GM12864 (cell line): Measurements from ENCODE around the gene RAMP2.
A peak's percentile ranks its signal among the peaks of the same experiment; 100 is the strongest.
"Not testable (repeated sequence)": the region's sequence is repeated elsewhere in the genome, so short reads cannot be mapped to it uniquely, and the experiment has no call there.

ENCODE experiments used
- DNase-seq: peaks from one replicate; pipeline ENCODE4 v3.0.0-alpha.2; 2011; ENCODE audit warnings: low read depth
- H3K4me3 ChIP-seq: 2 replicates; pipeline ENCODE4 v1.5.1; 2011; ENCODE audit warnings: mild to moderate bottlenecking, low read depth, low read length, control low read depth
- TF ChIP-seq, protein P1 (sequence below): IDR thresholded peaks from 2 replicates; pipeline ENCODE4 v1.5.1; 2011; ENCODE audit warnings: low read depth, mild to moderate bottlenecking, moderate library complexity, low read length, control low read depth, inconsistent platforms; ENCODE audit errors: missing control alignments

Gene RAMP2, protein sequence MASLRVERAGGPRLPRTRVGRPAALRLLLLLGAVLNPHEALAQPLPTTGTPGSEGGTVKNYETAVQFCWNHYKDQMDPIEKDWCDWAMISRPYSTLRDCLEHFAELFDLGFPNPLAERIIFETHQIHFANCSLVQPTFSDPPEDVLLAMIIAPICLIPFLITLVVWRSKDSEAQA

DNA sequence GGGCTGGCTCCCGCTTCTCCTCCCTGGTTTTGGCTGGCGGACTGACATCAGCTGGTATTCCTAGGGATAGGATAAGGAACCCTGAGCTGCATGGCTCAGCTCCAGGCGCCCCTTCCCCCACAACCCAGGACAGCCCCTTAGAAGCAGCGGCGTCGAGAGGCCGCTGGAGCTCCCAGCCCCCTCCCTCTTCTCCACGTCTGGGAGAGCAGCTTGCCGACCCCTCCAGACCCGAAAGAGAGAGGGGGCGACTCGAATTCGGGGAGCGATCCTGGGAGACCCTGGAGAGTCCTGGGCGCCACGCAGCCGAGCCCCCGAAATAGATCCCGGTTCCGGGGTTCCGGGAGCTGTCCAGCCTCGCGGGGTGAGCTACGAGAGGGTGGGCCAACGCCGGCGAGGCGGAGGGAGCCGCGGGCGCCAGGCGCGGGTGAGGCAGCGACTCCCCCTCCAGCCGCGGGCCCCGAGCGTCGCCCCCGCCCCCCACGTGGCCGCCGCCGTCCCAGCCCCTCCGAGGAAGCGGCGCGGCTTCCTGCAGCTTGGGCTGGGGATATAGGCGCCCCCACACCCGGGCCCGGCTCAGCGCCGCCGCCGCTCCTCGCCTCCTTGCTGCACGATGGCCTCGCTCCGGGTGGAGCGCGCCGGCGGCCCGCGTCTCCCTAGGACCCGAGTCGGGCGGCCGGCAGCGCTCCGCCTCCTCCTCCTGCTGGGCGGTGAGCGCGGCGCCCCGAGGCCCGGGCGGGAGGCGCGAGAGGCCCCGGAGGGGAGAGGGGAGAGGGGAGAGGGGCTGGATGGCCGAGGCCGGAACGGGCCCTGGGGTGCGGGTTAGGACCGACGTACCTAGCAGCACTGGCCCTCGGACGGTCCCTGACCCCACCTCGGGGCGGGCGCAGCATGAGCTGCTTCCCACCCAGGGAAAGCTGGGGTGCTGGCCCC, at the start of gene RAMP2:
Gene RAMP2 (plus strand): TSS at position 576 of the 930 bp plus-strand sequence. CDS start 35 bp downstream, at position 611.
- no peak for DNase-seq
- H3K4me3 ChIP-seq = peak within 1 kb of the TSS; percentile 39
- TF ChIP-seq, protein P1, sequence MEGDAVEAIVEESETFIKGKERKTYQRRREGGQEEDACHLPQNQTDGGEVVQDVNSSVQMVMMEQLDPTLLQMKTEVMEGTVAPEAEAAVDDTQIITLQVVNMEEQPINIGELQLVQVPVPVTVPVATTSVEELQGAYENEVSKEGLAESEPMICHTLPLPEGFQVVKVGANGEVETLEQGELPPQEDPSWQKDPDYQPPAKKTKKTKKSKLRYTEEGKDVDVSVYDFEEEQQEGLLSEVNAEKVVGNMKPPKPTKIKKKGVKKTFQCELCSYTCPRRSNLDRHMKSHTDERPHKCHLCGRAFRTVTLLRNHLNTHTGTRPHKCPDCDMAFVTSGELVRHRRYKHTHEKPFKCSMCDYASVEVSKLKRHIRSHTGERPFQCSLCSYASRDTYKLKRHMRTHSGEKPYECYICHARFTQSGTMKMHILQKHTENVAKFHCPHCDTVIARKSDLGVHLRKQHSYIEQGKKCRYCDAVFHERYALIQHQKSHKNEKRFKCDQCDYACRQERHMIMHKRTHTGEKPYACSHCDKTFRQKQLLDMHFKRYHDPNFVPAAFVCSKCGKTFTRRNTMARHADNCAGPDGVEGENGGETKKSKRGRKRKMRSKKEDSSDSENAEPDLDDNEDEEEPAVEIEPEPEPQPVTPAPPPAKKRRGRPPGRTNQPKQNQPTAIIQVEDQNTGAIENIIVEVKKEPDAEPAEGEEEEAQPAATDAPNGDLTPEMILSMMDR = no peak

DNA sequence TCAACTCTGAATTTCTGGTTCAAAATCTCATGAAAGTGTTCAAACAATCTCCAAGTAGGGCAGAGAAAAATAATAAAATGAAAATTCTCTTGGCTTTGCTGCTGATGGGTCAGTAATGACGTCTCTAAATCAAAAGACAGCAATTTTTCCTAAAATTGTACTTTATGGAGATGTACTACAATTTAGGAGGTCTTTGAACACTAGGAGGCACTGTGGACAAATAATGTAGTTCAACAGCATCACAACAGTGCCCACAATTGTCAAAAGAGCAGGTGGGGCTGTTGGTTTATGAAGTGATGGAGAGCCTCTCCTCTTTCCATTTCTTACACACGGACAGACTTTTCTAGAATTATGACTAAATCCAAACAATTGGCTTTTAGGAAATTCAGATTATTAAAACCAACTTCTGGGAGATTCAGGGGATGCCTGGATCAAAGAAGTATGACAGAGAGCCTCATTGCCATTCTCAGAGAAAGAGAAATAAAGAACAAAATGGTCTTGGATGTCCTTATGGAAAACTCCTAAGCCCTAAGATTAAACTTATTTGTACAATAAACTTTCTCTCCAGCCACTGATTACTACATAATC, 39.9 kb upstream of the RAMP2 start:
- DNase-seq = no peak
- TF ChIP-seq, protein P1 = peak; percentile 69
- H3K4me3 ChIP-seq = no peak overlapping the region

DNA sequence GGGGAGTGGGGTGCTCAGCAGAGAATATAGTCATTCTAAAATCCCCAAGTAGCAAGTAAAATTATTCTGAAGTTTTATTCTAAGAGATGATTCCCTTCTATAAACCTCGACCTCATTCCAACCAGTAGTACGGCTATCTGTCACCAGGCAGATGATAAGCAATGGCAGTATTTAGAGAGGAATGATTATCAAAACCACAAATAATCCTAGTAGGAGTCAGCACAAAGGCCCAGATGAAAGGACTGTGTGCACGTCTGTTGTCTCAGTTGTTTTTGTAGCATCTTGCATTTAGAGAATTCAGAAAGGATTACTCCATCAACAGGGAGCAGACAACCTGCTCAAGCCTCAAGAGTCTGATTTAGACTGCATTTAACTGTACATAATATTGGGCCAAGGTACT, 37.4 kb upstream of the RAMP2 start:
- no peak for DNase-seq
- TF ChIP-seq, protein P1 = no peak
- H3K4me3 ChIP-seq = no peak overlapping the region

DNA sequence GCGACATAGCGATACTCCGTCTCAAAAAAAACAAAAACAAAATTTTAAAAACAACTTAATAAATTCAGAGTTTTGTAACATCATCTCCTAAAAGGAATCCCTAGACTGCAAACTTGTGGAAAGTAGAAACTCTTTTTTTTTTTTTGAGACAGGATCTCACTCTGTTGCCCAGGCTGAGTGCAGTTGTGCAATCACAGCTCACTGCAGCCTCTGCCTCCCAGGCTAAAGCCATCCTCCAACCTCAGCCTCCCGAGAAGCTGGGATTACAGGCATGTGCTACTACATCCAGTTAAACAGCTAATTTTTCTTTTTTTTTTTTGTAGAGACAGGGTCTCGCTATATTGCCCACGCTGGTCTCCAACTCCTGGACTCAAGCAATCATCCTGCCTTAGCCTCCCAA, 35.9 kb upstream of the RAMP2 start:
- H3K4me3 ChIP-seq = no peak overlapping the region
- no peak for DNase-seq
- TF ChIP-seq, protein P1 = no peak

DNA sequence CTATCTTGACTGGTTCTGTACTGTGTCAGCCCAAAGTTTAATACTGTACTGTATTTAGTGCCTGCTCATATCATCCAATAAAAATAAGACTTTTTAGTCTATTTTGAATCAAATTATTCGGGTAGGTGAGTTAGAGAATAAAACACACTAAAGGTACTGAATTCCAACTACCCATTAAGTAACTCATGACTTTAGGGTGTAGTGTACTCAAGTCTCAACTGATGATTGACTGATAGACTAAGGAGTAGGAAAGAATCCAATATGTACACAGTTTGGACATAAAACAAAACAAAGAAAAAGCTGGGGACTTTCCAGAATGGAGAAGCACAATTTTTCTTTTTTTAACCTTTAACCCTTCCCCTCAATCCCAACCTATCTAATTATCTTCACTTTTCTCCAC, 20.3 kb upstream of the RAMP2 start:
- TF ChIP-seq, protein P1 = no peak
- no peak overlapping the region for H3K4me3 ChIP-seq
- DNase-seq = no peak

DNA sequence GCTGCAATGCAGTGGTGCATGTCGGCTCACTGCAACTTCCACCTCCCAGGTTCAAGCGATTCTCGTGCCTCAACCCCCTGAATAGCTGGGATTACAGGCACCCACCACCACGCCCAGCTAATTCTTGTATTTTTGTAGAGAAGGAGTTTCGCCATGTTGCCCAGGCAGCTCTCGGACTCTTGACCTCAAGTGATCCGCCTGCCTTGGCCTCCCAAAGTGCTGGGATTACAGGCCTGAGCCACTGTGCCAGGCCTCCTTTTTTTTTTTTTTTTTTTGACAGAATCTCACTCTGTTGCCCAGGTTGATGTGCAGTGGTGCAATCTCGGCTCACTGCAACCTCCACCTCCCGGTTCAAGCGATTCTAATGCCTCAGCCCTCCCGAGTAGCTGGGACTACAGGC, 18.1 kb upstream of the RAMP2 start:
- DNase-seq, H3K4me3 ChIP-seq: not testable (repeated sequence)

DNA sequence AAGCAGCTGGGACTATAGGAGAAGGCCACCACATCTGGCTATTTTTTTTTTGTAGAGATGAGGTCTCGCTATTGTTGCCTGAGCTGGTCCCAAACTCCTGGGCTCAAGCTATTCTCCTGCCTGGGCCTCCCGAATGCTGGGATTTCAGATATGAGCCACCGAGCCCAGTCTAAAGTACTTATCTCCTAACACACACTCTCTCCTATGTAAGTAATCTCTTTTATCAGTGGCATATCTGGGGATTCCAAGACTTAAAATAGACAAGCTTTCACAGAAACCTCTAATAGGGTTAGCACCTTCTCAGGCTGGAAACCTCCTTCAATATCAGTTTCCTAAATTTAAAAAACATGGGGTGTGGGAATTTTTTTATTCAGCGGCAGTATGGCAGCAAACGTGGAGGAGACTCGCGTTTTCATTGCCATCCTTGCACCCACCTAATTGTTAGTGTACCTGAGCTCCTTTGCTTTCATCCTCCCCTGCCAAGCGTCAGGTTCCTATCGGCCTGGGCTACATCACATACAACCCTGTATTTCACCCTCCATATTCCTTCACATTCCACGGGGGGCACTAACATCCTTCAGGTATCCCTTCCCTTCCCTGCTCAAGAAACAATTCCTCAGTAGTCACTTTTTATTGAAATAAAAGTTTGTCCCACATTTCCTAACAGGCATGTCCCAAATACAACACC, 17.3 kb upstream of the RAMP2 start:
- no peak for DNase-seq
- H3K4me3 ChIP-seq = peak overlapping the region; percentile 78
- TF ChIP-seq, protein P1 = no peak
